K562 (cell line): ENCODE results near the gene LRRFIP2. TPM values are rescaled to one million over a fixed set of nuclear protein-coding genes. Genes with fewer than 3 reads are reported as not detected.

ENCODE experiments used
- ATAC-seq: fragments of 200-7000 bp; cut with Tn5 transposase; 3 replicates; pipeline ENCODE4 v1.9.1; 2020; ENCODE audit warnings: moderate library complexity
- BruUV-seq: library from RNA; stranded (reverse); fragments of 400-500 nt; replicated peaks from 2 replicates; lab custom pipeline; 2021; lab: Mats Ljungman, UMichigan
- CTCF ChIA-PET: fragments of 300-600 bp; formaldehyde crosslinking; extraction: SDS; loops from one replicate; lab custom pipeline; 2021; ENCODE audit warnings: low intra/inter-chr PET ratio; lab: Yijun Ruan, JAX
- POLR2A ChIA-PET: fragments of 300-600, 350-650 bp; sonication (Branson Sonifier 250); formaldehyde crosslinking; extraction: SDS; loops from one replicate; lab custom pipeline; 2021; ENCODE audit warnings: antibody characterized with exemption, inconsistent platforms; lab: Yijun Ruan, JAX
- DNase-seq, 4 experiments: peaks; one replicate each; pipeline versions ENCODE4 v3.0.0 to v3.0.0-alpha.2; 2011 to 2018; ENCODE audit warnings: low spot score in 3 of 4, mixed read lengths in 3 of 4; ENCODE audit errors: extremely low read depth in 1 of 4
- FAIRE-seq: peaks from 2 replicates; lab custom pipeline; 2011; peaks lifted over from hg19 to GRCh38; lab: Jason Lieb, UNC
- H2AFZ ChIP-seq: 2 replicates; pipeline ENCODE4 v1.6.0; 2011; ENCODE audit warnings: low read depth, low read length, control low read depth, inconsistent platforms
- H3K27ac ChIP-seq: fragments of 200-600 bp; 3 replicates; pipeline ENCODE4 v1.8.0; 2011; ENCODE audit warnings: low read depth, mild to moderate bottlenecking, control low read depth, inconsistent platforms, low read length, moderate library complexity, mixed read lengths; ENCODE audit errors: extremely low read depth
- H3K27me3 ChIP-seq, 2 experiments: fragments of 300-600 bp in 1 of 2; 2 replicates in 1 of 2; 3 replicates in 1 of 2; pipeline versions ENCODE4 v1.6.0 to v1.8.0; 2011; ENCODE audit warnings: inconsistent platforms in 2 of 2, low read length in 2 of 2, mild to moderate bottlenecking in 1 of 2, mixed read lengths in 1 of 2, moderate library complexity in 1 of 2; ENCODE audit not compliant: control insufficient read depth in 2 of 2, insufficient read depth in 2 of 2
- H3K36me3 ChIP-seq: fragments of 300-600 bp; 3 replicates; pipeline ENCODE4 v1.8.0; 2011; ENCODE audit warnings: mild to moderate bottlenecking, low read length, inconsistent platforms; ENCODE audit not compliant: control insufficient read depth, insufficient read depth
- H3K4me1 ChIP-seq, 2 experiments: fragments of 200-600 bp in 1 of 2; replicated peaks in 1 of 2; 2 replicates in 1 of 2; 3 replicates in 1 of 2; pipeline versions ENCODE4 v1.5.1 to v1.8.0; 2011; ENCODE audit warnings: inconsistent platforms in 2 of 2, low read length in 2 of 2, mild to moderate bottlenecking in 1 of 2, mixed read lengths in 1 of 2, moderate library complexity in 1 of 2; ENCODE audit not compliant: control insufficient read depth in 2 of 2, insufficient read depth in 2 of 2
- H3K4me2 ChIP-seq: 2 replicates; pipeline ENCODE4 v1.6.1; 2011; ENCODE audit warnings: low read length, control low read depth, inconsistent platforms, mixed read lengths; ENCODE audit not compliant: insufficient read depth
- H3K4me3 ChIP-seq: fragments of 200-600 bp; sonication (generic), shearing (Covaris generic); 2 replicates; pipeline ENCODE4 v1.5.1; 2016; ENCODE audit warnings: control low read depth, inconsistent platforms
- H3K79me2 ChIP-seq: fragments of 200-600 bp; 3 replicates; pipeline ENCODE4 v1.8.0; 2011; ENCODE audit warnings: low read length, inconsistent platforms; ENCODE audit not compliant: control insufficient read depth, insufficient read depth
- H3K9ac ChIP-seq, 2 experiments: 2 replicates each; pipeline versions ENCODE4 v1.6.0 to v1.6.1; 2011; ENCODE audit warnings: low read depth in 2 of 2, low read length in 2 of 2, control low read depth in 1 of 2, inconsistent platforms in 1 of 2, mild to moderate bottlenecking in 1 of 2, mixed read lengths in 1 of 2; ENCODE audit not compliant: insufficient read depth in 1 of 2
- H3K9me1 ChIP-seq: one replicate; pipeline ENCODE4 v1.6.0; 2011; ENCODE audit warnings: inconsistent platforms, mild to moderate bottlenecking, low read length, moderate library complexity; ENCODE audit not compliant: control insufficient read depth, insufficient read depth
- H3K9me3 ChIP-seq: replicated peaks from 2 replicates; pipeline ENCODE4 v1.5.1; 2011; ENCODE audit warnings: low read depth, low read length, inconsistent platforms; ENCODE audit not compliant: control insufficient read depth, insufficient read depth
- H4K20me1 ChIP-seq: replicated peaks from 2 replicates; pipeline ENCODE4 v1.6.1; 2011; ENCODE audit warnings: low read length, inconsistent platforms, mixed read lengths; ENCODE audit not compliant: control insufficient read depth, insufficient read depth
- ARHGAP35 ChIP-seq: fragments of 450-650 bp; IDR thresholded peaks from 2 replicates; pipeline ENCODE4 v1.6.1; 2018; ENCODE audit not compliant: partially characterized antibody
- FOXA3 ChIP-seq, 2 experiments: fragments of 450-650 bp in 1 of 2; sonication (generic) in 1 of 2; formaldehyde crosslinking; IDR thresholded peaks in 1 of 2; conservative IDR thresholded peaks in 1 of 2; 2 replicates each; pipeline versions ENCODE4 v1.4.0 to v1.8.0; 2020 to 2022; ENCODE audit warnings: mild to moderate bottlenecking in 2 of 2, missing genetic modification reagents in 1 of 2
- PKNOX1 ChIP-seq: fragments of 450-650 bp; IDR thresholded peaks from 2 replicates; pipeline ENCODE4 v1.6.1; 2016
- POLR2AphosphoS5 ChIP-seq: IDR thresholded peaks from 2 replicates; pipeline ENCODE4 v1.6.1; 2011; ENCODE audit warnings: mild to moderate bottlenecking, low read depth, low read length, moderate library complexity; ENCODE audit not compliant: control insufficient read depth, insufficient read depth
- SREBF2 ChIP-seq: sonication (generic); formaldehyde crosslinking; IDR thresholded peaks from 2 replicates; pipeline ENCODE4 v1.4.0; 2020; ENCODE audit warnings: mild to moderate bottlenecking, missing genetic modification reagents
- TSHZ1 ChIP-seq: fragments of 250-450 bp; sonication (Bioruptor Pico); IDR thresholded peaks from 2 replicates; pipeline ENCODE4 v1.4.0; 2020; ENCODE audit warnings: mild to moderate bottlenecking, moderate library complexity
- ZNF3 ChIP-seq: fragments of 250-450 bp; sonication (Bioruptor Pico); IDR thresholded peaks from 2 replicates; pipeline ENCODE4 v1.5.0; 2021; ENCODE audit warnings: mild to moderate bottlenecking, moderate library complexity
- ZNF717 ChIP-seq: fragments of 250-450 bp; sonication (Bioruptor Pico); IDR thresholded peaks from 2 replicates; pipeline ENCODE4 v1.5.0; 2021
- WGBS: fragments of 100-300 bp; shearing (Covaris generic); methylation state at CpG from one replicate; pipeline ENCODE4 v1.1.6; 2016; ENCODE audit warnings: low coverage, mixed read lengths; ENCODE audit not compliant: insufficient coverage; ENCODE audit errors: missing lambda C conversion rate; 5-methylcytosine and 5-hydroxymethylcytosine counted together
- in situ Hi-C: fragments of 300-500 bp; cut with MboI; formaldehyde crosslinking; loops from 4 replicates; pipeline ENCODE4 v1.15.0; 2018; ENCODE audit warnings: inconsistent platforms, mixed read lengths
- intact Hi-C: fragments of 100-400 bp; cut with micrococcal nuclease; formaldehyde crosslinking; loops from 2 replicates; pipeline ENCODE4 v1.14.2; 2022
- polyA plus RNA-seq, 8 experiments: library from polyadenylated mRNA; depleted of rRNA in 4 of 8; stranded (reverse) in 5 of 8; unstranded in 3 of 8; fragments of >200 nt; fragmentation: Nextera tagmentation in 2 of 8; fragmentation: Illumina TruSeq in 1 of 8; extraction: Ambion mirVana in 2 of 8; extraction: Trizol in 1 of 8; gene quantifications; 2 replicates each; pipeline versions ENCODE4 v1.2.1 to v1.2.3, GENCODE V29; 2011 to 2014; ENCODE audit warnings: inconsistent platforms in 1 of 8, missing spikeins in 1 of 8
- total RNA-seq, 7 experiments: library from RNA; depleted of rRNA in 6 of 7; stranded (reverse); fragments of >200 nt in 6 of 7; fragmentation: Illumina TruSeq in 2 of 7; extraction: Trizol in 2 of 7; gene quantifications; 2 replicates each; pipeline versions ENCODE4 v1.2.1 to v1.2.3, GENCODE V29; 2011 to 2021; ENCODE audit warnings: low replicate concordance in 1 of 7
- TF ChIP-seq, protein P1 (sequence below): sonication (generic); formaldehyde crosslinking; IDR thresholded peaks from 2 replicates; pipeline ENCODE4 v1.8.1; 2022; ENCODE audit warnings: missing genetic modification reagents

The LRRFIP2 gene
- total and polyA plus RNA-seq, 9 of the 15 experiments (the other 6 are each of a cell fraction or from before 2014, with no cell fraction given) = 9.9 to 53.9 (median 42.7) TPM

GRCh38 chr3:37132334-37132733 is 42.0 kb downstream of the LRRFIP2 start:
- intact Hi-C loops (no loop called here), in situ Hi-C loops (no loop called here)
- 0 out of 2 replicates have a peak, but pooled peaks cover 5% of the 10 kb centered on the region for H4K20me1 ChIP-seq
- BruUV-seq = no TSS peak
- no peak overlapping the region for H3K4me3 ChIP-seq
- ATAC-seq = no peak
- no peak overlapping the region for H3K9ac ChIP-seq
- no peak overlapping the region for H3K4me2 ChIP-seq
- WGBS = 70% methylated on average over 1 of the region's 1 CpG
- TF ChIP-seq FOXA3 (CRISPR knock-in tag; conservative IDR thresholded peaks at IDR 0.05 in 1 of 2, IDR thresholded peaks at IDR 0.05 in 1 of 2) = no peak
- TF ChIP-seq, protein P1, sequence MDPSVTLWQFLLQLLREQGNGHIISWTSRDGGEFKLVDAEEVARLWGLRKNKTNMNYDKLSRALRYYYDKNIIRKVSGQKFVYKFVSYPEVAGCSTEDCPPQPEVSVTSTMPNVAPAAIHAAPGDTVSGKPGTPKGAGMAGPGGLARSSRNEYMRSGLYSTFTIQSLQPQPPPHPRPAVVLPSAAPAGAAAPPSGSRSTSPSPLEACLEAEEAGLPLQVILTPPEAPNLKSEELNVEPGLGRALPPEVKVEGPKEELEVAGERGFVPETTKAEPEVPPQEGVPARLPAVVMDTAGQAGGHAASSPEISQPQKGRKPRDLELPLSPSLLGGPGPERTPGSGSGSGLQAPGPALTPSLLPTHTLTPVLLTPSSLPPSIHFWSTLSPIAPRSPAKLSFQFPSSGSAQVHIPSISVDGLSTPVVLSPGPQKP (CRISPR knock-in tag) = no peak
- TF ChIP-seq SREBF2 (CRISPR knock-in tag) = no peak
- no peak for TF ChIP-seq ZNF3
- no peak for TF ChIP-seq PKNOX1
- TF ChIP-seq TSHZ1 (CRISPR knock-in tag) = no peak
- no peak for TF ChIP-seq ARHGAP35
- no peak for TF ChIP-seq POLR2AphosphoS5
- no peak for TF ChIP-seq ZNF717 (CRISPR knock-in tag)
- ChIA-PET CTCF (no interaction called here), POLR2A (interaction anchor here (1.2 kb wide), 1 partner anchor 9 kb away, joined by 4 read pairs; no protein-coding TSS in a partner anchor)
- FAIRE-seq = no peak
- H3K9me3 ChIP-seq = no peaks in the 10 kb centered on the region
- DNase-seq = no peak
- H3K36me3 ChIP-seq = no peaks in the 10 kb centered on the region
- no peak overlapping the region for H2AFZ ChIP-seq
- no peaks in the 10 kb centered on the region for H3K27me3 ChIP-seq
- H3K4me1 ChIP-seq = no peaks in the 10 kb centered on the region; a peak in 1 of 5 replicates
- H3K79me2 ChIP-seq = 0 out of 3 replicates have a peak, but pooled peaks cover 4% of the 10 kb centered on the region
- no peaks in the 10 kb centered on the region for H3K9me1 ChIP-seq
- H3K27ac ChIP-seq = no peak overlapping the region
